B cell (primary cell): ENCODE measurements around the gene PHF21B.

Experiments used
- EZH2 ChIP-seq: IDR thresholded peaks from 2 replicates; pipeline ENCODE4 v1.6.1; 2012; ENCODE audit warnings: borderline replicate concordance, low read depth, mild to moderate bottlenecking, moderate library complexity, low read length; ENCODE audit not compliant: insufficient read depth, poor library complexity, severe bottlenecking
- TF ChIP-seq, protein P1 (sequence below): fragments of 200-600 bp; IDR thresholded peaks from one replicate; pipeline ENCODE4 v1.8.0; 2022; ENCODE audit warnings: antibody characterized with exemption, mild to moderate bottlenecking

GRCh38 chr22:45019861-45020655 is 10.3 kb upstream of the PHF21B start:
- TF ChIP-seq EZH2, result no peak
- TF ChIP-seq, protein P1, sequence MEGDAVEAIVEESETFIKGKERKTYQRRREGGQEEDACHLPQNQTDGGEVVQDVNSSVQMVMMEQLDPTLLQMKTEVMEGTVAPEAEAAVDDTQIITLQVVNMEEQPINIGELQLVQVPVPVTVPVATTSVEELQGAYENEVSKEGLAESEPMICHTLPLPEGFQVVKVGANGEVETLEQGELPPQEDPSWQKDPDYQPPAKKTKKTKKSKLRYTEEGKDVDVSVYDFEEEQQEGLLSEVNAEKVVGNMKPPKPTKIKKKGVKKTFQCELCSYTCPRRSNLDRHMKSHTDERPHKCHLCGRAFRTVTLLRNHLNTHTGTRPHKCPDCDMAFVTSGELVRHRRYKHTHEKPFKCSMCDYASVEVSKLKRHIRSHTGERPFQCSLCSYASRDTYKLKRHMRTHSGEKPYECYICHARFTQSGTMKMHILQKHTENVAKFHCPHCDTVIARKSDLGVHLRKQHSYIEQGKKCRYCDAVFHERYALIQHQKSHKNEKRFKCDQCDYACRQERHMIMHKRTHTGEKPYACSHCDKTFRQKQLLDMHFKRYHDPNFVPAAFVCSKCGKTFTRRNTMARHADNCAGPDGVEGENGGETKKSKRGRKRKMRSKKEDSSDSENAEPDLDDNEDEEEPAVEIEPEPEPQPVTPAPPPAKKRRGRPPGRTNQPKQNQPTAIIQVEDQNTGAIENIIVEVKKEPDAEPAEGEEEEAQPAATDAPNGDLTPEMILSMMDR, result no peak
